ENCODE data around the gene GBP2. TPM values are rescaled to one million over a fixed set of nuclear protein-coding genes. Genes with fewer than 3 reads are reported as not detected.

The GBP2 gene
- total RNA-seq, 2 donors from 2014 or later, result 10.1 to 11.2 TPM

GRCh38 chr1:89104687-89105086 lies 21.2 kb downstream of the GBP2 start:
- Histone ChIP-seq H3K4me1 (no peaks in the 10 kb centered on the region), H3K9me3 (no peaks in the 10 kb centered on the region), H3K27ac (no peak overlapping the region), H3K36me3 (replicated peaks in 1 of 2; ENCODE audit: insufficient read depth in 1 of 2, low read depth in 2 of 2) (no peaks in the 10 kb centered on the region), H3K4me3 (no peak overlapping the region), H3K27me3 (no peaks in the 10 kb centered on the region)
- ATAC-seq (no peak), DNase-seq (no peak)
- TF ChIP-seq CTCF (IDR thresholded peaks at IDR 0.05) (no peak), POLR2A (IDR thresholded peaks at IDR 0.05) (no peak)
- intact Hi-C loops (cut with DNase I), result no loop called here
- WGBS, 2 donors, result 84 to 86% methylated on average over 17 of the region's 17 CpGs

DNA sequence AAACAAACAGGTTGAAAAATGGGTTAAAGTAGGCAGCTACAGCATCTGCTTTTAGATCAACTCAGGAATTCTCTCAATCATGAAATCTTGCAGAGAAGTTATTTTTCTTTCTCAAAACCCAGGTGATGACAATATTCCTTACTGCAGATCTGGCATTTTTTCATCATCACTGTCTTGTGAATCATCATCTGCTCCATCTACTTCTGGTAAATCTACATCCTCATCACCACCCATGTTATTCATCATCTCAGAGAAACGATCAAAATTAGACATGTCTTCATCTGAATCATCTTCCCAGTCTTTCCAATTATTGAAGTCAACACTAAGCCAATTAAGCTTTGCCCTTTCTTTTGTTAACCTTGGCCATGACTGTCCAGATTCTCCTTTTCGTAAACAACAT lies 21.8 kb downstream of the GBP2 start:
- Histone ChIP-seq H3K4me3 (no peak overlapping the region), H3K4me1 (no peaks in the 10 kb centered on the region), H3K27me3 (no peaks in the 10 kb centered on the region), H3K36me3 (replicated peaks in 1 of 2; ENCODE audit: insufficient read depth in 1 of 2, low read depth in 2 of 2) (no peaks in the 10 kb centered on the region), H3K9me3 (no peaks in the 10 kb centered on the region), H3K27ac (no peak overlapping the region)
- DNase-seq (no peak), ATAC-seq (no peak)
- WGBS, 2 donors, result 69 to 75% methylated on average over 2 of the region's 2 CpGs
- intact Hi-C loops (cut with DNase I), result no loop called here
- TF ChIP-seq POLR2A (IDR thresholded peaks at IDR 0.05) (no peak), CTCF (IDR thresholded peaks at IDR 0.05) (no peak)

GRCh38 chr1:89102021-89102420 lies 23.9 kb downstream of the GBP2 start:
- DNase-seq (no peak), ATAC-seq (no peak)
- Histone ChIP-seq H3K27me3 (no peaks in the 10 kb centered on the region), H3K4me1 (no peaks in the 10 kb centered on the region), H3K36me3 (replicated peaks in 1 of 2; ENCODE audit: insufficient read depth in 1 of 2, low read depth in 2 of 2) (no peaks in the 10 kb centered on the region), H3K9me3 (no peaks in the 10 kb centered on the region), H3K4me3 (no peak overlapping the region), H3K27ac (no peak overlapping the region)
- TF ChIP-seq CTCF (IDR thresholded peaks at IDR 0.05) (no peak), POLR2A (IDR thresholded peaks at IDR 0.05) (no peak)
- intact Hi-C loops (cut with DNase I), result no loop called here

DNA sequence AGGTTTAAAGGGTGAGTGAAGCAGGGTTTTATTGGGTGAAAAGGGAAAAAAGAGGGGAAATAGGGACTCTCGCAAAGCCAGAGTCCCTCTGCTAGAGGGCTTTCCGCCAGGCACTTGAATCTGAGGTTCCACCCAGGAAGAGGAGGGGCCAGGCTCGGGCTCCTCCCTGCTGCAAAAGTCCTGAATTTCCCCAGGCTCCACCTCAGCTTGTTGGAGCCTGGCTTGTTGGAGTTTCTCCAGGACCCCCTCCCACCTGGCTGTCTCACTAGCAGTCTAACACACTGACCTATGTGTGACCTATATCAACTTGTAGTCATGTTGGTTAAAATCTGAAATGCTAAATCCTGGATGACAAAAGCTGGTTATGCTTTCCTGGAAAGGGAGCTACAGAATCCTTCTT lies 25.5 kb downstream of the GBP2 start:
- no peaks in the 10 kb centered on the region for H3K4me1 ChIP-seq
- no peak overlapping the region for H3K4me3 ChIP-seq
- TF ChIP-seq POLR2A (IDR thresholded peaks at IDR 0.05) (no peak), CTCF (IDR thresholded peaks at IDR 0.05) (no peak)
- no peaks in the 10 kb centered on the region for H3K27me3 ChIP-seq
- no peaks in the 10 kb centered on the region for H3K36me3 ChIP-seq (replicated peaks in 1 of 2; ENCODE audit: insufficient read depth in 1 of 2, low read depth in 2 of 2)
- H3K9me3 ChIP-seq, result no peaks in the 10 kb centered on the region
- intact Hi-C loops (cut with DNase I), result no loop called here
- WGBS, 2 donors, result 88 to 95% methylated on average over 3 of the region's 3 CpGs
- H3K27ac ChIP-seq, result no peak overlapping the region
- ATAC-seq (no peak), DNase-seq (no peak)

DNA sequence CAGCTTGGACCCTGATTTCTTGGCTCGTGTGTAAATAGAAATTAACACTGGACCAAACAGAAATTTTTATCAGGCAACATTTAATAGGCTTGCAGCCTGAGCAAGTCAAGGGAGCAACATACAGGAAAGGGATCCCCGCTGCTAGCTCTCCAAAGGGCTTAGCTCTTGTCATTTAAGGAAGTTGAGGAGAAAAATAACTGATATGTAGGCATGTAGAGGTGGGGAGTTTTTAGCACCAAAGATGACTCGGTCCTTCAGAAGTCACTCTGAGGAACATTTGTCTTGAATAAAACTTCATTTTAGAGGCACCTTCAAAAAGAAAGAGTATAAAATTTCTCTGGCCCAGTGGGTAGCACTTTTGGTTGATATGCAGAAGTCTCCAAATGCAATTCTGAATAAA lies 27.1 kb downstream of the GBP2 start:
- H3K9me3 ChIP-seq, result no peaks in the 10 kb centered on the region
- no peak overlapping the region for H3K27ac ChIP-seq
- H3K4me1 ChIP-seq, result no peaks in the 10 kb centered on the region
- H3K36me3 ChIP-seq (replicated peaks in 1 of 2; ENCODE audit: insufficient read depth in 1 of 2, low read depth in 2 of 2), result no peaks in the 10 kb centered on the region
- intact Hi-C loops (cut with DNase I), result no loop called here
- WGBS, 2 donors, result 47 to 63% methylated on average over 3 of the region's 3 CpGs
- DNase-seq (no peak), ATAC-seq (no peak)
- no peak for TF ChIP-seq POLR2A (IDR thresholded peaks at IDR 0.05)
- TF ChIP-seq CTCF (IDR thresholded peaks at IDR 0.05), result no peak
- H3K27me3 ChIP-seq, result no peaks in the 10 kb centered on the region
- H3K4me3 ChIP-seq, result no peak overlapping the region
